OCI-LY3 (cell line): ENCODE measurements around the gene ARMH3.

ENCODE experiments used
- CTCF ChIP-seq: fragments of 200-600, 300-600 bp; sonication (generic); IDR thresholded peaks from 2 replicates; pipeline ENCODE4 v1.5.1; 2014; ENCODE audit warnings: antibody characterized with exemption, low read length, low read depth
- EZH2phosphoT487 ChIP-seq: fragments of 200-600 bp; shearing (Covaris generic); IDR thresholded peaks from 2 replicates; pipeline ENCODE4 v1.6.1; 2018; ENCODE audit warnings: antibody characterized with exemption, mixed run types, low read depth

GRCh38 chr10:102017295-102017694 is 38.7 kb downstream of the ARMH3 start:
- no peak for TF ChIP-seq CTCF
- TF ChIP-seq EZH2phosphoT487, result no peak
